ENCODE measurements around the gene RFX4. TPM values are rescaled to one million over a fixed set of nuclear protein-coding genes. Genes with fewer than 3 reads are reported as not detected.
"Not testable (repeated sequence)": the region's sequence is repeated elsewhere in the genome, so short reads cannot be mapped to it uniquely, and the experiment has no call there.

Gene RFX4
- total RNA-seq, 4 donors from 2014 or later = not detected

DNA sequence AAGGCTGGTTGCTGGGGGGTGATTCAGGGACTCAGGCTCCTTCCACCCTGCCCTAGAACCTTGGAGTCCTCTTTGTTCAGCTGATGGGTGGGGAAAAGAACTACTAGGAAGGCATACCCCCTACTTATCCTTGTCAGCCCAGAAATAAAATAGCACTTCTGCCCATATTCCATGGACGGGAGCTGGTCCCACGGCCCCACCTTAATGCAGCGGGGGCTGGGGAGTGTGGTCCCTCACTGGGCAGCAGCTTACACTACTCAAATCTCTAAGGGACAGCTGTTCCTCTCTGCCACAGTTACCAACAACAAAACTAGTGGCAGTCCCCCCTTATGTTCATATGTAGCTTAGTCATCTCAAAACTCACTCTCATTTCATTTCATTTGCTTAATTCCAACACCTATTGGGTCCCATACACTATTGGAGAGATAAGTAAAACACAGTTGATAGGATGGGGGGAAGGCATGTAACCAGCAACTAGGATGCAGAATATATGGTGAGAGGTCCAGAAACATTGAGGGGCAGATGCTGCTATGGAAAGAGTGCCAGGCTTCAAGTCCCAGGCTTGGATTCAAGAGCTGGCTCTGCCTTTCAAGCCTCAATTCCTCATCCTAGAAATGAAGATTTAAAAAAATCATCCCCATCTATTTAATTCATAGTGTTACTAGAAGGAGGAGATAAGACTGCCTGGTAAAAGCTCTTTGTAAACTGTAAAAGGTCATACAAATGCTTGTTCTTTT, 107.9 kb downstream of the RFX4 start:
- 79 to 88% methylated on average over 3 of the region's 3 CpGs for WGBS, 2 donors
- TF ChIP-seq, protein P1, sequence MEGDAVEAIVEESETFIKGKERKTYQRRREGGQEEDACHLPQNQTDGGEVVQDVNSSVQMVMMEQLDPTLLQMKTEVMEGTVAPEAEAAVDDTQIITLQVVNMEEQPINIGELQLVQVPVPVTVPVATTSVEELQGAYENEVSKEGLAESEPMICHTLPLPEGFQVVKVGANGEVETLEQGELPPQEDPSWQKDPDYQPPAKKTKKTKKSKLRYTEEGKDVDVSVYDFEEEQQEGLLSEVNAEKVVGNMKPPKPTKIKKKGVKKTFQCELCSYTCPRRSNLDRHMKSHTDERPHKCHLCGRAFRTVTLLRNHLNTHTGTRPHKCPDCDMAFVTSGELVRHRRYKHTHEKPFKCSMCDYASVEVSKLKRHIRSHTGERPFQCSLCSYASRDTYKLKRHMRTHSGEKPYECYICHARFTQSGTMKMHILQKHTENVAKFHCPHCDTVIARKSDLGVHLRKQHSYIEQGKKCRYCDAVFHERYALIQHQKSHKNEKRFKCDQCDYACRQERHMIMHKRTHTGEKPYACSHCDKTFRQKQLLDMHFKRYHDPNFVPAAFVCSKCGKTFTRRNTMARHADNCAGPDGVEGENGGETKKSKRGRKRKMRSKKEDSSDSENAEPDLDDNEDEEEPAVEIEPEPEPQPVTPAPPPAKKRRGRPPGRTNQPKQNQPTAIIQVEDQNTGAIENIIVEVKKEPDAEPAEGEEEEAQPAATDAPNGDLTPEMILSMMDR (IDR thresholded peaks at IDR 0.05) = no peak
- no peak for TF ChIP-seq POLR2A (IDR thresholded peaks at IDR 0.05)
- no peak overlapping the region for H3K4me3 ChIP-seq (ENCODE audit: low read depth, poor library complexity, severe bottlenecking)
- DNase-seq (ENCODE audit: low spot score in 2 of 2) = peak in 1 of 2 donors; percentile 67
- intact Hi-C loops (cut with DNase I; ENCODE audit: low total_unique reads) = no loop called here

DNA sequence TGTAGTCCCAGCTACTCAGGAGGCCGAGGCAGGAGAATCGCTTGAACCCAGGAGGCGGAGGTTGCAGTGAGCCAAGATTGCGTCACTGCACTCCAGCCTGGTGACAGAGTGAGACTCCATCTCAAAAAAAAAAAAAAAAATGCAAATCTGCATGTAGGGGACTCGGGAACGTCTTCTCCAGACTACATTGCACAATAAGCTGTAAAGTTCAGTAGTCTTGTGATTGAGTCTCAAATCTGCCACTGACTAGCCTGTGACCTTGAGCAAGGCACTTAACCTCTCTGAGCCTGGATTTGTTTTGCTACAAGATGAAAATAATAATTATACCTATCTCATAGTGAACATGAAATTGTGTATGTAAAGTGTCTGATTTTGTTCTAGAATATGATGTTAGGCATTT, 109.2 kb downstream of the RFX4 start:
- H3K4me3 ChIP-seq (ENCODE audit: low read depth, poor library complexity, severe bottlenecking); intact Hi-C loops (cut with DNase I; ENCODE audit: low total_unique reads); DNase-seq (ENCODE audit: low spot score in 2 of 2): not testable (repeated sequence)
- WGBS, 2 donors = 79 to 91% methylated on average over 6 of the region's 6 CpGs

DNA sequence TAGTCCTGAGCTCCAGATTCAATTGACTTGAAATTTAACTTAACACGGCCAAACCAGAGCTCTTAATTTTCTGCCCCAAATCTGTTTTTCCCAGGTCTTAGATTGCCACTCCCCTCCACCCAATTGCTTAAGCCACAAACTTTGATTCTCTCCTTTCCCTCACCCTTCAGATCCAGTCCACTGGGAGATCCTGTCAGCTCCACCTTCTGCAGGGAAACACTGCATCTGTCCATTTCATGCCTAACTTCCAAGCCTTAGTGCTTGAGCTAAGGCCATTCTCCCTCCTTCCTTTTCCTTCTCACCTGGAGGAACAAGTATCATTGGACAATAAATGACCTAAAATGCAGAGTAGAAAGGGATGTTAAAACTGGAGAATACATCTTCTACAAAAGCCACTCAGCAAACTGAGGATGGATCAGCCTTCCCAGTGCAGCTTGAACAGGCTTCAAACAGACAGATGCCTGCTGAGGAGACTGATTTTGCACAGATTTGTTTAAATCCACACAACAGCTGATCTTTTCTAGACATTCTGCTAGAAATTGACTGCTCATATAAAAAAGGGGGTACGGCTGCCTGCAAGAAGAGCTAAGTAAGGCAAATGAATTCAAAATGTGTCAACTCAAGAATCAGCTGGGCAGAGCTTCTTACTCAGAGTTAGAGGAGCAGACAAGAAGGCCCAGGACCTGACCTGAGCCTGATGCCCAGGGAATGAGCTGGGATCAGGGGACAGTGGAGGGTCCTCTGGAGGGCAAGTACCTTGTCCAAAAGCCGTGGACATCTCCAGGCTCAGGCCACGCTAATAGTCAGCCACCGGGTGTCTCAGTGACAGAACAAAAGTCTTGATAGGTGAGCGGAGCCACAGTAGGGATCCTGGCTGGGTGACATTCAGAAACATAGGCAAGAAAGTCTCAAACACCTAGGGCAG, 110.4 kb downstream of the RFX4 start:
- no peak for TF ChIP-seq POLR2A (IDR thresholded peaks at IDR 0.05)
- TF ChIP-seq, protein P1 (IDR thresholded peaks at IDR 0.05) = no peak
- peak in 1 of 2 donors; percentile 60 for DNase-seq (ENCODE audit: low spot score in 2 of 2)
- intact Hi-C loops (cut with DNase I; ENCODE audit: low total_unique reads) = no loop called here
- WGBS, 2 donors = 84 to 89% methylated on average over 6 of the region's 6 CpGs
- H3K4me3 ChIP-seq (ENCODE audit: low read depth, poor library complexity, severe bottlenecking) = no peak overlapping the region

DNA sequence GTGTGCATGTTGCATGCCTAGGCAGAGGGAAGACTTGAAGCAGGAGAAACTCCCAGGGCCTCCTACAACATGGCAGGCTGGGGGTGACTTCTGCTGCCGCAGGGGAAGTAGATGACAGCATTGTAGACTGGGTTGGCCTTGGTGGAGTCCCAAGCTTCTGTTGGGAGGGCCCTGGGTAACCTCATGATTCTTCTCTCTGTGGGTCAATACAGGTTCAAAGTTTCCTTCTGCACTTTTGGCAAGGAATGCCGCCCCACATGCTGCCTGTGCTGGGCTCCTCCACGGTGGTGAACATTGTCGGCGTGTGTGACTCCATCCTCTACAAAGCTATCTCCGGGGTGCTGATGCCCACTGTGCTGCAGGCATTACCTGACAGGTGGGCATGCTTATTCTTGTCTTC, 113.3 kb downstream of the RFX4 start:
- no peak for TF ChIP-seq POLR2A (IDR thresholded peaks at IDR 0.05)
- TF ChIP-seq, protein P1 (IDR thresholded peaks at IDR 0.05) = no peak
- intact Hi-C loops (cut with DNase I; ENCODE audit: low total_unique reads) = no loop called here
- WGBS, 2 donors = 70 to 86% methylated on average over 6 of the region's 6 CpGs
- peak in 1 of 2 donors; percentile 56 for DNase-seq (ENCODE audit: low spot score in 2 of 2)
- H3K4me3 ChIP-seq (ENCODE audit: low read depth, poor library complexity, severe bottlenecking) = no peak overlapping the region

DNA sequence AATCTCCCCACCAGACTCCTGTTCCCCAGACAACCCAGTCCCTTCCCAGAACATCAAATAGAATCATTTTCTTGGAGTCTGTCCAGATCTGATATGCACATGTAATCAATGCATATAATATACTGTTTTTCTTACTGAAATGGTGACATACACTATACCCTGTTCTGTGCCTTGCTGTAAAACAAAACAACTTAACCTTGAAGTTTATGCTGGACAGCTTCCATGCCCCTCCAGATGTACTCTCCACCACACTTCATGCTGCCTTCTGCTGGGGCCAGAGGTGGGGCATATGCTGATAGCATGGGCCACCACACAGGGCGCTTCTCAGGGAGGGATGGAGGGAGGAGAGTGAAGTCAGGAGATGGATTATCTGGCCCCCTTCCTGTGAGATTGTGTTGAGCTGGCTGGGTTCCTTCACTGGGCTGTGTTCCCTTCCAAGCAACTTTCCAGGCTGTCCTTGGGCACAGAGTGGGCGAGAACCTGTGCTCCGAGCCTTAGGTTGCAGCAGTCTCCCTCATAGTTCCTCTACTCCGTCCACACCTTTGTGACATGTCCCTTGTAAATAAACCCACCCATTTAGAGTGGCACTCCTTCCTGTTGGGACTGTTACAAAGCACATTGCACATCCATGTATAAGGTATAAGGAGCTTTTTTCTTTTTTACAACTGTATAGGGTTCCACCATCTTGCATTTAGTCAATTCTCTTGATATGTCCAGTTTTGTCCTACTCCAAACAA, 114.0 kb downstream of the RFX4 start:
- peak in 1 of 2 donors; percentile 52 for DNase-seq (ENCODE audit: low spot score in 2 of 2)
- TF ChIP-seq, protein P1 (IDR thresholded peaks at IDR 0.05) = no peak
- TF ChIP-seq POLR2A (IDR thresholded peaks at IDR 0.05) = no peak
- intact Hi-C loops (cut with DNase I; ENCODE audit: low total_unique reads) = no loop called here
- no peak overlapping the region for H3K4me3 ChIP-seq (ENCODE audit: low read depth, poor library complexity, severe bottlenecking)
- WGBS, 2 donors = 86 to 93% methylated on average over 3 to 4 of the region's 4 CpGs

All from lower leg skin (tissue), 4 donors.